AG09319 (cell line): ENCODE measurements around the gene VASP.
A peak's percentile ranks its signal among the peaks of the same experiment; 100 is the strongest.

Source experiments
- DNase-seq: peaks from one replicate; pipeline ENCODE4 v3.0.0-alpha.2; 2010; ENCODE audit warnings: low read depth; ENCODE audit errors: extremely low read depth
- CTCF ChIP-seq: IDR thresholded peaks from 2 replicates; pipeline ENCODE4 v1.5.1; 2011; ENCODE audit warnings: low read depth, mild to moderate bottlenecking, inconsistent platforms, low read length, moderate library complexity

The VASP gene

GRCh38 chr19:45475537-45476291, 31.6 kb upstream of the VASP start:
- DNase-seq: no peak
- TF ChIP-seq CTCF: no peak

- no peak for TF ChIP-seq CTCF
- DNase-seq: no peak
Measured at GRCh38 chr19:45476304-45476703, 31.0 kb upstream of the VASP start.

GRCh38 chr19:45477186-45477585, 30.1 kb upstream of the VASP start:
- TF ChIP-seq CTCF: no peak
- DNase-seq: no peak

GRCh38 chr19:45477713-45478453, 29.4 kb upstream of the VASP start:
- TF ChIP-seq CTCF: no peak
- DNase-seq: no peak

GRCh38 chr19:45478454-45479238, 28.6 kb upstream of the VASP start:
- peak; percentile 90 for DNase-seq

GRCh38 chr19:45483033-45483432, 24.2 kb upstream of the VASP start:
- TF ChIP-seq CTCF: no peak

More at GRCh38 chr19:45478454-45479238, 28.6 kb upstream of the VASP start:
- TF ChIP-seq CTCF: peak; percentile 92

More at GRCh38 chr19:45483033-45483432, 24.2 kb upstream of the VASP start:
- no peak for DNase-seq
